ENCODE results near the gene KBTBD7.
"Not testable (repeated sequence)": the region's sequence is repeated elsewhere in the genome, so short reads cannot be mapped to it uniquely, and the experiment has no call there.

Gene KBTBD7

GRCh38 chr13:41196620-41197019, 2.3 kb upstream of the KBTBD7 start:
- DNase-seq, result no peak

DNA sequence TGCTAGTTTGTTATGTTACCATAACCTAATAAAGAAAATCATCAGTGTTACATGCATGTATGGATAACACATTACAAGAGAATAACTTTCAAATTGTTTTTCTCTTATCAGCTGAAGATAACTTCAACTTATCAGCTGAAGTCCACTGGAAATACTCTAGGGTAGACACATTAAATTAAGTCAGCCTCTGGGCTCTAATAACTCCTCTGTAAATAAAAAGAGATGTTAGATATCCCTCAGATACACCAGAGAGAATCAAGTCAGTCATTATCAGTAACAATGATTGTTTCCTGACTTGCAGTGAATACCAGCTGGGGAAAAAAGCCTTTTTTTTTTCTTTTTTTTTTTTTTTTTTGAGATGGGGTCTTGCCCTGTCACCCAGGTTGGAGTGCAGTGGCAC, 1.6 kb upstream of the KBTBD7 start:
- DNase-seq, result no peak

- no peak for DNase-seq
Measured at GRCh38 chr13:41193469-41193868, 900 bp downstream of the KBTBD7 start.

- DNase-seq, result no peak
Measured at GRCh38 chr13:41188584-41188983, 5.8 kb downstream of the KBTBD7 start.

DNA sequence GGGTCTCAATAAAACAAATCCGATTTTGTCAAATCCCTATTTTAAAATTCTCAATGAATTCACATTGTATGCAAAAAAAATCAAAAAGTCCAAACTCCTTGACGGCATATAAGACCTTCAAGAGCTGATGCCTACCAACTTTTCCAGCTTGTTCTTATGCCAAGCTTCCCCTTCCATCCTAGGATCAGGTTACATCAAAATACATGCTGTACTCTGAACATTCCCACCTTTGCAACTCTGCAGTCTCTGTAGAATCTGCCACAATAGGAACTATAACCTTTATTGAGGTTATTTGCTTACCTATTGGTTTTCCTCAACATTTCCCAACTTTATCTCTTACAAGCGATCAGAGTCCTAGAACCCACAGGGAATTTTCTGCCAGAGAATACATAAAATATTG, 7.9 kb downstream of the KBTBD7 start:
- DNase-seq, result no peak

- no peak for DNase-seq
Measured at GRCh38 chr13:41182231-41182630, 12.1 kb downstream of the KBTBD7 start.

- DNase-seq, result no peak
Measured at GRCh38 chr13:41179593-41180250, 14.6 kb downstream of the KBTBD7 start.

DNA sequence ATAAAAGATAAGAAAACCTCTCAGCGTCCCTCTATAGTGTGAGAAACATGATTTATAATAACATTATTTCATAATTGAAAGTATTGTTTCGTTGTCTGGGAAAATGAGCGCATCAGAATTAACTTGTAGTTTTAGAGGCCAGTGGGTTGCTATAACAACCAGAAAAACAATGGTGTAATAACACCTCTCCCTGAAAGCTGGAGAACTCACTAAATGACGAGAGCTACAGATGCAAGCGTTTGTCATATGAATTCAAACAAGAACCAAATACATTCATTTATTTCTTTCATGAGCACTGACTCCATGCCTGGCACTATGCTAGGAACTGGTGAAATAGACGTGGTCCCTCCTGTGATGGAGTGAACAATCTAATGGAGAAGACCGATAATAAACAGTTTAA, 16.3 kb downstream of the KBTBD7 start:
- DNase-seq, result no peak

GRCh38 chr13:41177616-41178015, 16.8 kb downstream of the KBTBD7 start:
- no peak for DNase-seq

DNA sequence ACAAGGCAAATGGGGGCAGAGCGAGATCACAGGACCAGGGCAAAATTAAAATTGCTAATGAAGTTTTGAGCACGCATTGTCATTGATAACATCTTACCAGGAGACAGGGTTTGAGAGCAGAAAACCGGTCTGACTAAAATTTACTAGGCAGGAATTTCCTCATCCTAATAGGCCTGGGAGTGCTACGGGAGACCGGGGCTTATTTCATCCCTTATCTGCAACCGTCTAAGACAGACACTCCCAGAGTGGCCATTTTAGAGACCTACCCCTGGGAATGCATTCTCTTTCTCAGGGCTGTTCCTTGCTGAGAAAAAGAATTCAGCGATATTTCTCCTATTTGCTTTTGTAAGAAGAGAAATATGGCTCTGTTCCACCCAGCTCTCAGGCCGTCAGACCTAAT, 18.8 kb downstream of the KBTBD7 start:
- not testable (repeated sequence) for DNase-seq

DNA sequence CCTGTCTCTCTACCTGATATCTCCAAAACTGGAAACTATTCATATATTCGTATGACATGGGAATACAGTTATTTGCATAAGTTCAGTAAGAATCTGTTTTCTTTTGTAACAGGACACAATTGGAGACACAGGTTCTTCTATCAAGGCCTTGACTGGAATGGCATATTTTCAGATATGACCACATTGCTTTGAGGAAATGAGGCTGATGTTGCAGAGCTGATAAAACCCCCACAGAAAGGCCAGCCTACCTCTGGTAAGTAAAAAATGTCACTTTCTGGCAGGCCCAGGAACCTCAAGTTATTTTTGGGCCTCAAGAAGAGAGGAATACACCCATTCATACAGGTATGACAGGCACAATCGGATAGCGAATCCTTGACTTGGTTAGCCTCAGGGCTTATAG, 32.2 kb downstream of the KBTBD7 start:
- DNase-seq, result no peak

DNA sequence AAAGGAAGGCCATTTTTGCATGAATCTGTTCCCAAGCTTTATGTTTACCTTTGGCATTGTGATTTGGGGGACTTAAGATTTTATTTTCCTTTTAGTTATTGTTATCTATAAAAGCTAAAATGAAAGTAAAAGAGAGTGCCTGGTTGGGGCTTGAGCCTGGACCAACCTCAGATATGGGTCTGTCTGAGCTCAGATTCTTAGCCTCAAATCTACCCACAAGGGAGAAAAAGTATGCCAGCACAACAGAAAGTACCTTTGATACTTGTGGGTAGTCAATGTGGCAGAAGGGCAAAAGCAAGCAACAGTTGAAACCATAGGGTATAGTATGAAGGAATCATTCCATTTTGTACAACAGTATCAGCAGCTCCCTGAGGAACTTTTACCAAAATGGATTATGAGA, 35.2 kb downstream of the KBTBD7 start:
- no peak for DNase-seq

GRCh38 chr13:41157048-41157717, 37.2 kb downstream of the KBTBD7 start:
- DNase-seq, result no peak

GRCh38 chr13:41156620-41157019, 37.7 kb downstream of the KBTBD7 start:
- no peak for DNase-seq

DNA sequence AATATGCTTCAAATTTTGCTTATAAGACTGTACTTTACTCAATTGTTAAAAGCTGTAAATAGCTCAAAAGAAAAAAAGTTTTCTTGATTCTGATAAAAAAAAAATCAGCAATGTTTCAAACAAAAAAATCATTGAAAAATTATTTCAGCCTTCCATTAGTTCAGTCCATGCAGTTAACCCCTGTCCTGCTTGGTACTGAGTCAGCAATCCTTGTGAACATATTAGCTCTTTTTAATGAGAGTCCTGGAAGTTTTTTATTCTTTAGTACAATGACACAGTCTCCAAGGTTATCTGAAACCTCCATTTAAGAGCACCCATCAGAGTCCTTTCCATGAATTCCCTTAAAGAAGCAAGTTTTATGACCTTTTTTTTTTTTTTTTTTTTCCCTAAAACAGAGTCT, 40.3 kb downstream of the KBTBD7 start:
- DNase-seq, result no peak

DNA sequence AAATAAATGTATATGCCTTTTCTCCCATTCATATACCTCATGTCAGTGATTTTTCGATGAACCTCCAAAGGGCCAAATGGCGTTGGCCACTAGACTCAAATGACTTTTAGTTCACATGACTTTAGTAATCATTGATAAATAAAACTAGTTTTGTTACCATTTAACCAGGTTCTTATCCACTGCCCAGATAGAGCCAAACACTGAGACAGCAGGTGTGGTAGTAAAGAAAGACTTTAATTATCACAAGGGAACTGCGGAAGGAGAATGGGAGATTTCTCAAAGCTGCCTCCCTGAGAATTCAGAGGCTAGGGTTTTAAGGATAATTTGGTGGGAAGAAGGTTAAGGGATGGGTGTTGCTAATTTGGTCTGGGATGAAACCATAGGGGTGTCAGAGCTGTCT, 42.4 kb downstream of the KBTBD7 start:
- no peak for DNase-seq

DNA sequence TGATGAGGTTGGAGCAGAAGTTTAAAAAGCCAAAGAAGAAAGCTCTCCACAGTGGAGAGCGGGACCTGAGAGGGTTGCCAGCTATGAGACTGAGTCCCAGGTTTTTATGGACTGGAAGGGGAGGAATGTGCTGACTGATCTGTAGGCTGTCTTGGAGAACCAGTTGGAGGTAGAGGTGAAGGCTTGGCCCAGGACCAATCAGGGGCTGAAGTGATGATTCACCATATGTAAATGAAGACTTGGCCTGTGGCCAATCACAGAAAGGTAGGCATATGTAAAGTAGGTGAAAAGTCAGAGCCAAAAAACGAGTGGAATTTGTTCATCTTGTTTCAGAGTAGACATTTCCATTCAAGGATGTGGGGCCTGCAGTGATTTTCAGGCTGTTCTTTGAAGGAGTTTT, 44.3 kb downstream of the KBTBD7 start:
- DNase-seq, result no peak

- DNase-seq, result no peak
Measured at GRCh38 chr13:41148419-41149283, 45.7 kb downstream of the KBTBD7 start.

- DNase-seq, result no peak
Measured at GRCh38 chr13:41145136-41145908, 49.0 kb downstream of the KBTBD7 start.

DNA sequence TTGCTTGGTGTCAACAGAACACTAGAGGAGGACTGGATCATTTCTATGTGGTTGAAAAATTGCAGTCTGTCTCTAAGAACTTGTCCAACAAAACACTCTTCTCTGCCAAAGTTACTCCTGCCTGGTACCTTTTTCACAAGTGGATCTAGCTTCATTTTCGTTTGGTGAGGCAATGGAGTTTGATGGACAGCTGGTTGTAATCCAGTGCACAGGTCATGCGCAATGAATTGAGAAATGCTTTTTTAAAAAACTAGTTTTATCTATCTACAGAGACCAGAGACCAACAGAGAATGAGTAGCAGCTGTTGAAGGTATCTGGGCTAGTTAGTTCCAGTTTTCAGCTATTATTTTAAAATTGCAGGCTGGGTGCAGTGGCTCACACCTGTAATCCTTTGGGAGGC, 49.8 kb downstream of the KBTBD7 start:
- no peak for DNase-seq
